Kidney (tissue), 14 donors: Measurements from ENCODE around the gene MORN1. TPM values are rescaled to one million over a fixed set of nuclear protein-coding genes. Genes with fewer than 3 reads are reported as not detected.

Source experiments
- DNase-seq, 5 donors: peaks; one replicate each; pipeline ENCODE4 v3.0.0-alpha.2; 2013 to 2020
- FAIRE-seq: peaks from 2 replicates; lab custom pipeline; 2012; peaks lifted over from hg19 to GRCh38; lab: Jason Lieb, UNC
- H3K27ac ChIP-seq, 2 donors: one replicate each; pipeline ENCODE4 v1.7.0; 2013; ENCODE audit warnings: low read depth in 2 of 2, low read length in 2 of 2, inconsistent platforms in 1 of 2
- H3K27me3 ChIP-seq: one replicate; pipeline ENCODE4 v1.7.1; 2013; ENCODE audit warnings: low read length, inconsistent platforms; ENCODE audit not compliant: control insufficient read depth, insufficient read depth
- H3K36me3 ChIP-seq, 3 donors: one replicate each; pipeline versions ENCODE4 v1.7.0 to v1.7.1; 2013; ENCODE audit warnings: low read length in 3 of 3, control low read depth in 1 of 3, inconsistent platforms in 1 of 3; ENCODE audit not compliant: insufficient read depth in 3 of 3, control insufficient read depth in 2 of 3
- H3K4me1 ChIP-seq, 3 donors: one replicate each; pipeline versions ENCODE4 v1.7.0 to v1.7.1; 2013; ENCODE audit warnings: low read length in 3 of 3, inconsistent platforms in 1 of 3, low read depth in 1 of 3; ENCODE audit not compliant: control insufficient read depth in 2 of 3, insufficient read depth in 2 of 3
- H3K4me3 ChIP-seq, 3 donors: one replicate each; pipeline versions ENCODE4 v1.7.0 to v1.8.1; 2013; ENCODE audit warnings: low read length in 3 of 3, control low read depth in 1 of 3, inconsistent platforms in 1 of 3
- H3K9ac ChIP-seq, 3 donors: one replicate each; pipeline versions ENCODE4 v1.7.0 to v1.7.1; 2013; ENCODE audit warnings: low read length in 3 of 3, control low read depth in 1 of 3, inconsistent platforms in 1 of 3
- H3K9me3 ChIP-seq, 3 donors: one replicate each; pipeline versions ENCODE4 v1.7.0 to v1.7.1; 2013; ENCODE audit warnings: low read length in 3 of 3, control low read depth in 1 of 3, inconsistent platforms in 1 of 3; ENCODE audit not compliant: control insufficient read depth in 2 of 3, insufficient read depth in 1 of 3
- intact Hi-C: fragments of 100-400 bp; cut with DNase I; formaldehyde crosslinking; loops from one replicate; pipeline ENCODE4 v1.11.1; 2022
- polyA plus RNA-seq: library from polyadenylated mRNA; stranded (reverse); fragments of 350-450 nt; fragmentation: Illumina TruSeq; extraction: RNeasy Lipid Tissue Mini Kit (QIAGEN cat#74804); gene quantifications from one replicate; pipeline ENCODE4 v1.2.3, GENCODE V29; 2014; ENCODE audit warnings: low read depth, low replicate concordance; ENCODE audit not compliant: insufficient read depth
- total RNA-seq: library from RNA; stranded (reverse); fragmentation: NEBNext Ultra II Directional; extraction: Animal tissue kit (Norgen Biotek cat#: 25700); gene quantifications from one replicate; pipeline ENCODE4 v1.2.1, GENCODE V29; 2021
- TF ChIP-seq, protein P1 (sequence below): IDR thresholded peaks from 3 replicates; pipeline ENCODE4 v1.5.1; 2012; ENCODE audit warnings: mild to moderate bottlenecking, moderate library complexity, borderline replicate concordance; ENCODE audit not compliant: insufficient read depth; ENCODE audit errors: extremely low read depth
- donor health status: control.
- donor health status: control.
- donor health status: control.
- donor health status: control.
- donor health status: control.
- donor health status: DM: yes; HTN: yes; CAD: no.
- donor health status: Normal renal cell carcinoma (clear cell type).

The MORN1 gene
- total and polyA plus RNA-seq, 2 donors from 2014 or later: 9.0 to 24.7 TPM

DNA sequence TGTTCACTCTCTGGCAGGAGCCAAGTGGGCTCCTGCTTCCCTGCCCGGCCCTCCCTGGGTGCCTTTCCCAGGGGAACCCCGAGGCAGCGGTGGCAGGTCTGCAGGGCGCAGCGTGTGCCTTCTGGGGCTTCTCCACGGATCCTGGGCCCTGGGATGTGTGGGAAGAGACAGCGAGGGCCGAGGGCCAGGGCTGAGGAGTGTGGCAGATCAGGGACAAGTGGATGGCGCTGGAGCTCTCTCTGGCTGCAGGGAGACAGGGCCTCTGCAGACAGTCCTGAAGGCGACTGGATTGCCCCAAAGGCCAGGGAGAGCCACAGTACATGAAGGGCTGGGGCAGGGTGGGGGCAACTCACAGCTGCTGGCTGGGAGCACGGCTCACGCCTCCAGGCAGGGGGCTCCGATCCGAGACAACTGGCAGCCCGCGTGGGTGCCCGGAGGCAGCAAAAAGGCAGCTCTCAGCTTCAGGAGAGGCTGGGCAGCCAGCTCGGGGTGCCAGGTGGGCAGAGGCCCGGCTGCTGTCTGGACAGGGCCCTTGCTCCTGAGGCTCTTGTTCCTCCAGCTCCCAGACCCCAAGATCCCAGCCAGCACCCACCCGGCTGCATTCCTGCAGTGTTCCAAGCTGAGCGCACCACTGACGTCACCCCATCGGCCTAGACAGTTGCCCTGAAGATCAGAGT is 16.0 kb downstream of the MORN1 start:
- H3K27me3 ChIP-seq: no peaks in the 10 kb centered on the region
- no peaks in the 10 kb centered on the region for H3K4me1 ChIP-seq
- peak overlapping the region in 1 of 2 donors; percentile 51 for H3K27ac ChIP-seq
- no peaks in the 10 kb centered on the region for H3K9me3 ChIP-seq
- peaks cover 0 to 4% (median 2%) of the 10 kb centered on the region in 3 donors for H3K36me3 ChIP-seq
- H3K9ac ChIP-seq: no peak overlapping the region
- intact Hi-C loops: no loop called here
- TF ChIP-seq, protein P1, sequence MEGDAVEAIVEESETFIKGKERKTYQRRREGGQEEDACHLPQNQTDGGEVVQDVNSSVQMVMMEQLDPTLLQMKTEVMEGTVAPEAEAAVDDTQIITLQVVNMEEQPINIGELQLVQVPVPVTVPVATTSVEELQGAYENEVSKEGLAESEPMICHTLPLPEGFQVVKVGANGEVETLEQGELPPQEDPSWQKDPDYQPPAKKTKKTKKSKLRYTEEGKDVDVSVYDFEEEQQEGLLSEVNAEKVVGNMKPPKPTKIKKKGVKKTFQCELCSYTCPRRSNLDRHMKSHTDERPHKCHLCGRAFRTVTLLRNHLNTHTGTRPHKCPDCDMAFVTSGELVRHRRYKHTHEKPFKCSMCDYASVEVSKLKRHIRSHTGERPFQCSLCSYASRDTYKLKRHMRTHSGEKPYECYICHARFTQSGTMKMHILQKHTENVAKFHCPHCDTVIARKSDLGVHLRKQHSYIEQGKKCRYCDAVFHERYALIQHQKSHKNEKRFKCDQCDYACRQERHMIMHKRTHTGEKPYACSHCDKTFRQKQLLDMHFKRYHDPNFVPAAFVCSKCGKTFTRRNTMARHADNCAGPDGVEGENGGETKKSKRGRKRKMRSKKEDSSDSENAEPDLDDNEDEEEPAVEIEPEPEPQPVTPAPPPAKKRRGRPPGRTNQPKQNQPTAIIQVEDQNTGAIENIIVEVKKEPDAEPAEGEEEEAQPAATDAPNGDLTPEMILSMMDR: no peak
- FAIRE-seq (no peak), DNase-seq (peak in 1 of 5 donors; percentile 71)
- no peak overlapping the region for H3K4me3 ChIP-seq

DNA sequence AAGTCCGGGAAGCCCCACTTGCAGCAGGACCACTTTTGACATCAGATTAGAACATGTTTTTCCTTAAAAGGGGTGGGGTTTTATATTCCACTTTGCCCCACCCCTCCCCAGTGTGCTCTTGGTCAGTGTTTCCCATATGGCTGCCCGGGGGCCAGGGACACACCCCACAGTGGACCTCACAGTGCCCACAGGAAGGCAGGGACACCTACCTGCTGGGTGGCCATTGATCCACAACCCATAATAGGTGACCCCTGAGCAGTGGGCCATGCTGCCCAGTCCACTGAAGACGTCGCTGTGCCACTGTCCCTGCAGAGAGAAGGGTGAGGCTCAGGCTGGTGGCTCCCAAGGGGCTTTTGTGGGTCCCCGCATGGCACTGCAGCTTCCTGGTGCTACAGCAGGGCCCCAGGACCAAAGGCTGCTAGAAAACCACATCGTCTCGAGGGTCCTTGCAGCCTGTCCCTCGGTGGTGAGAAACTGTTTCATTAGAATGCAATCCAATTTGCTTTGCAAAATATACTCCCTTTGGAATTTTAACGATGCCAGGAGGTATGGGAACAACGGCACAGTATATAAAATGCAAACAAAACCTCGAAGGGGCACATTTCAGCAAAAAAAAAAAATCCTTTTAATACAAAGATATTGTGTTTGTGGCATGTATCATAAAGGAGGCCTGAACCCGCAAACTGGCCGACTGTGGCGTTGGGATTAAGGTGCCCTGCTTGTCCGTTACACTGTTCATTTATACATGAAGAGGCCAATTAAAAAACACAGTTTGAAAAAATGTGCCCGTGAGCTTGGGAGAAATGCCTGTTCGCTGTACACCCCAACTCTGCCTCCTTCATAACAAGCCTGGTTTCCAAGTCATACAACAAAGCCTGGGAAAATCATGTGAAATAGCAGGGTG is 16.9 kb downstream of the MORN1 start:
- intact Hi-C loops: no loop called here
- Histone ChIP-seq H3K36me3 (peaks cover 0 to 8% (median 2%) of the 10 kb centered on the region in 3 donors), H3K4me3 (no peak overlapping the region), H3K27me3 (no peaks in the 10 kb centered on the region), H3K4me1 (no peaks in the 10 kb centered on the region), H3K9ac (no peak overlapping the region), H3K9me3 (no peaks in the 10 kb centered on the region), H3K27ac (no peak overlapping the region)
- DNase-seq (peak in 1 of 5 donors; percentile 51), FAIRE-seq (no peak)
- TF ChIP-seq, protein P1: no peak

DNA sequence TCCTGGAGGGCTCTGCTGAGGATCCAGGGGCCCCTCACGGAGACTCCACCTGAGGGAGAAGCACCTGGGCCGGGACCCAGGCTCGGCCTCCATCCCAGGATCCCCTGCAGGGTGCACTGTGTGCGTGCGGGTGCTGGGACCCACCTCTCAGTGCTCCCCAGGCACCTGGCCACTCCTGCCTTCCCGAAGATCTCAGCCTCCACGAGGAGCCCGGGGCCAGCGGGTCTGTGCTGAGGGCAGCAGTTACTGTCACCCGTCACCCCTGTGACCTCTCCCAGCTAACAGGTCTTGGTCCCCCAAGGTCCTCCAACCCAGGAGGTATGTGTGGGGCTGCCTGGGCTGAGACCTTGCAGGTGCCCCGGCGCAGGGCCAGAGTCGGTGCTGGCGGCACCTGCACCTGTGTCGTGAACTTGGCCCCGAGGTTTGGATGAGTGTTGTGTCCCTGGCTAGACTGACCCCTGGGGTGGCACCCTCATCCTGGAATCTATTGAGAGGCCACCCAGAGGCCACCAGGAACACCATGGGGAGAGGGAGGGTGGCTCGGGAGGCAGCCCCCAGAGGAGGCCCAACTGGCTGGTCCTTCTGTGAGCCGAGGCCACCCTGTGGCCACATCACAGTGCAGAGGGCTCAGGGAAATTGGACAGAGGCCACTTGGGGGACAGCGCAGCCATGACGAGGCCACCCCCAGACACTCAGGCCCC is 17.7 kb downstream of the MORN1 start:
- DNase-seq (peak in 1 of 5 donors; percentile 73), FAIRE-seq (no peak)
- no peak overlapping the region for H3K27ac ChIP-seq
- H3K4me1 ChIP-seq: no peaks in the 10 kb centered on the region
- H3K9ac ChIP-seq: no peak overlapping the region
- H3K27me3 ChIP-seq: no peaks in the 10 kb centered on the region
- H3K4me3 ChIP-seq: no peak overlapping the region
- TF ChIP-seq, protein P1: no peak
- no peaks in the 10 kb centered on the region for H3K9me3 ChIP-seq
- intact Hi-C loops: no loop called here
- peaks cover 0 to 8% (median 2%) of the 10 kb centered on the region in 3 donors for H3K36me3 ChIP-seq
